ENCODE data around the gene ACYP2.
"Not testable (repeated sequence)": the region's sequence is repeated elsewhere in the genome, so short reads cannot be mapped to it uniquely, and the experiment has no call there.

Gene ACYP2

DNA sequence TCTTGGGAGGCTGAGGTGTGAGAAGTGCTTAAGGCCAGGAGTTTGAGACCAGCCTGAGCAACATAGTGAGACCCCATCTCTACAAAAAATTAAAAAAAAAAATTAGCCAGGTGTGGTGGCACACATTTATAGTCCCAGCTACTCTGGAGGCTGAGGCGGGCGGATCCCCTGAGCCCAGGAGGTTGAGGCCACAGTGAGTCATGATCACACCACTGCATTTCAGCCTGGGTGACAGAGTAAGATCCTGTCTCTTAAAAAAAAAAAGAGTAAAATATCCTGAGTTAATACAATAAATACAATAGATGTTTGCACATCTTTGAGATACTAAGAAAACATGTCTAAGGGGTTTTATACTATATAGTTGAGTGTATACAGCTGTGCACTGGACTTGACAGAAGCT lies 179.2 kb downstream of the ACYP2 start:
- DNase-seq; in situ Hi-C loops (cut with MboI; ENCODE audit: low pct_unique_long_range_greater_than_20kb, low sequenced_read_pairs): not testable (repeated sequence)

DNA sequence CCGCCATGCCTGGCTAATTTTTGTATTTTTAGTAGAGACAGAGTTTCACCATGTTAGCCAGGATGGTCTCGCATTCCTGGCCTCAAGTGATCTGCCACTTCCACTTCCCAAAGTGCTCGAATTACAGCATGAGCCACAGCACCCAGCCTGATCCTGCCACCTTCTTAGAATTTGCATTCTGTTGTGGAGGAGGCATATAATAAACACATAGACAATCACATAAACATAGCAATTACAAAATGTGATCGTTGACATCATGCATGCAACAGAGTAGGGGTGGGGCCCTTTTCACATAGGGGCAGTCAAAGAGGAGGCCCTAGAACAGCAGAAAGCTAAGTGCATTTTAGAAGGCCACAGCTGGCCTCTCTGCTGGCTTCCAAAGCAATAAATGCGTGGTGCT lies 180.5 kb downstream of the ACYP2 start:
- DNase-seq, result no peak
- in situ Hi-C loops (cut with MboI; ENCODE audit: low pct_unique_long_range_greater_than_20kb, low sequenced_read_pairs), result no loop called here

DNA sequence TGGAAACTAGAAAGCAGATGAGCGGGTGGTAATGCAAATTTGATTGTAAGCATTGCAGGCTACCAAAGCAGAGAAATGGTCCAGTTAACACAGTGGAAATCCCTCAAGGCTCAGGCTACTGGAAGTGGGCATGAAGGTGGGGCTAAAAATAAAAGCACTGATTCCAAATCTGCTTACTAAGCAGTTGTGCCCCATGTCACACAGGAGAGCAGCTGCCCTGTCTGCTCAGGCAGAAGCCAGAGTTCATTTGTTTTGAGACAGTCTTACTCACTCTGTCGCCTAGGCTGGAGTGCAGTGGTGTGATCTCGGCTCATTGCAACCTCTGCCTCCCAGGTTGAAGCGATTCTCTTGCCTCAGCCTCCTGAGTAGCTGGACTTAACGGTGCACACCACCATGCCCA lies 183.1 kb downstream of the ACYP2 start:
- in situ Hi-C loops (cut with MboI; ENCODE audit: low pct_unique_long_range_greater_than_20kb, low sequenced_read_pairs), result no loop called here
- no peak for DNase-seq

DNA sequence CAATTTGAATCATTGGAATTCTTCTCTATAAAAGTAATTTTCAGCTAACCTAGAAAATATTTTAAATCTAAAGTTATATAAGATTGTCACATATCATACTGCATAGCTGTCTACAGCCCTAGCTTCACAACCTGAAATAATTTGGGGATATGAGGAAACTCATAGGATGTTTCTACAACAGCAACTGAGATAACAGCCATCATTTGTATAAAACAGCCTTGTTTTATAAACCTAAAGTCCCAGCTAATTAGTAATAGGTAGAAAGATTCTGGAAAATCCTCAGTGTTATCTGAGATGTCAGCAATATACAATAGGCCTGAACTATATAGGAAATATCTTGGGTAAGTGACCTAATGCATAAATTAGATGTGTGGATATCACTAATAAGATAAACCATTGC lies 188.2 kb downstream of the ACYP2 start:
- DNase-seq, result no peak
- in situ Hi-C loops (cut with MboI; ENCODE audit: low pct_unique_long_range_greater_than_20kb, low sequenced_read_pairs), result no loop called here

DNA sequence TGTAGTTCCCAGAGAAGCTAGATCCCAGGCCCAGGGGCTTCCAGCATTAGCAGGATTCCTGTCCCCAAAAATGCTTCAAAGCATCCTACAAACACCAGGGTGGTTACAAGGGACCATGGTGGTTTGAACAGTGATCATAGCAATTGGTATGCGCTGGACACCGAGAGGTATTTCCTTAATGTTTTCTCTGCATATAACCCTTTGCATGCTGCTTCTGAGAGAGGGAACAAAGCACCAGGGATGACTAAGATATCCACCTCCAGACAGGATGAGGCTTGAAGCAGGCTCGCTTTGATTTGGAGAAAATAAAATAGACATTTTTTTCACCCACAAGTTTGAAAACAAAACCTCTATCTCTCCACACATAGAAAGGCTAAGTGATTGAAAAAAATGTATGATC lies 191.1 kb downstream of the ACYP2 start:
- in situ Hi-C loops (cut with MboI; ENCODE audit: low pct_unique_long_range_greater_than_20kb, low sequenced_read_pairs), result no loop called here
- no peak for DNase-seq

DNA sequence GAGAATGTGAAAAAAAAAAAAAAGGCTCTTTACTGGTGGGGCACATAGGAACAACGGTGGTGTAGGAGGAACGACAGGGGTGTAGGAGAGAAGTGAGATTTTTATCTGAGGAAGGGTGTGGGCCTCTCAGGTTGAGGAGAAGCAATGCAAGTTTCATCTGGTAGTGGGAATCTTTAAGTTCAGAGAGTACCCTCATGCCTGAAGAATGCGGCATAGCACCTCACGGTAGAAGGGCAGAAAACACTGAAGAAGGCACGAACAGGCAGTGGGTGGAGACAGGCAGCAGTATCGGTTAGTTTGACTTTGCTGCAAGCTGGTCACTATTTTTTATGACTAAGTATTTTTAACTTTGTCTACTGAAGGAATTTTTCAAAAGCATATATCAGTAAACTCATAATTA lies 192.8 kb downstream of the ACYP2 start:
- DNase-seq, result no peak
- in situ Hi-C loops (cut with MboI; ENCODE audit: low pct_unique_long_range_greater_than_20kb, low sequenced_read_pairs), result no loop called here

DNA sequence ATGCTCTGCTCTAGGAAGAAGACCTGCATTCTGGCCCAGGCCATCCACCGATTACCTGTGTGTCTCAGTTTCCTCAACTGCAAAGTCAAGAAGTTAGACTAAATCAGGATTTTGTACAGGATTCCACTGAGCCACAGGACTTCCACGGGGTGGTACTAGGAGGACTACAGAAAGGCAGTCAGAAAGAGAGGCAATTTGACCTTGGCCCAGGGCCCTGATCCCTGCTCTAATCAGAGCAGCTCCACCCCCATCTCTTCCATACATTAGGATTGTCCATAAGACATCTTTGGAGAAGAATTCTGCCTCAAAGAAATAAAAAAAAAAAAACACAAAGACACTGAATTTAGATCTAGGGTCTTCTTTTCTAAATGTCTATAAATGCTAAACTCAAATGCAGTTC lies 193.4 kb downstream of the ACYP2 start:
- in situ Hi-C loops (cut with MboI; ENCODE audit: low pct_unique_long_range_greater_than_20kb, low sequenced_read_pairs), result no loop called here
- no peak for DNase-seq

DNA sequence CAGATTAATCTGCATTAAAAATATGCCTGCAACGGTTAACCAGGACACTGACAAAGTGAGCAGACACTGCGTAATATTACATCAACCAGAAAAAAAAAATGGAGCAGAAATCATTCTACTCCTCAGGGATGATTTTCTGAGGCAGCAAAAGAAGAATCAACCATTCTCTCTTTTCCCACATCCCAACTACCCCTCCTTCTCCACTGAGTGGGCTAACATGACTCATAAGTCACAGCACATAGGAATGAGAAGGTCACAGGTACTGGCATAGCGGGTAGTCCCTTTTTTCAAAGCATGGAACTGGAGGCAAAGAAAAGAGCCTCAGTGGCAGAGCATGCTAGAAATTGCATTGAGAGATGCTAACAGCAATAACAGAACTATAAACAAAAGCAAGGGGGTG lies 194.9 kb downstream of the ACYP2 start:
- in situ Hi-C loops (cut with MboI; ENCODE audit: low pct_unique_long_range_greater_than_20kb, low sequenced_read_pairs), result no loop called here
- DNase-seq, result no peak

DNA sequence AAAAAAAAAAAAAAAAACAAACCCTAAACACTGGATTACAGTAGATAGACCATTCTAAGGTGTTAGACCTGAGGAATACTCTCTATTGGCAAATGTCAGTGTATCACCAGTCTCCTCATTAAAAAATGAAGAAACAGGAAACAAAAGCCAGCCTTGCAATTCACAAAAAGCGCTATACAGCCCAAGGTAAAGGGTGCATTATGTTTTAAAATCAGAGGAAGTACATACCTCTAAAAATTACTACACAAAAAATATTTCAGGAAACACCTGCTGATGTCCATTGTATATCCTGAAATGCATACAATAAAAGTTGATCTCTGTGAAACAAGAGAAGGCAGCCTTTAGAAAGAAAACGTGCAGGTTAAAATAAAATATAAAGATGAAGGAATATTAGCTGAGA lies 195.5 kb downstream of the ACYP2 start:
- in situ Hi-C loops (cut with MboI; ENCODE audit: low pct_unique_long_range_greater_than_20kb, low sequenced_read_pairs), result no loop called here
- DNase-seq, result peak; percentile 18

DNA sequence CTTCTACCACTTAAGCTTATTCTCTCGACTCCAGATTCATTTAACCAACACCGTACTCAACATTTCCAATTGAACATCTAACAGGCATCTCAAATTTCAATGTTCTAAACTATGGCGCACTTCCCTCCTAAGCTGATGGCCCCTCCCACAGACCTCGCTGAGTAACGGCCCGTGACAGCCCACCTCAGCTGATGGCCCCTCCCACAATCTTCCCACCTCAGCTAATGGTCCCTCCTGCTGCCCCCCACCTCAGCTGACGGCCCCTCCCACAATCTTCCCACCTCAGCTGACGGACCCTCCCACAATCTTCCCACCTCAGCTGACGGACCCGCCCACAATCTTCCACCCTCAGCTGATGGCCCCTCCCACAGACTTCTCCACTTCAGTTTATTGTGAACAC lies 197.7 kb downstream of the ACYP2 start:
- in situ Hi-C loops (cut with MboI; ENCODE audit: low pct_unique_long_range_greater_than_20kb, low sequenced_read_pairs), result no loop called here
- no peak for DNase-seq

DNA sequence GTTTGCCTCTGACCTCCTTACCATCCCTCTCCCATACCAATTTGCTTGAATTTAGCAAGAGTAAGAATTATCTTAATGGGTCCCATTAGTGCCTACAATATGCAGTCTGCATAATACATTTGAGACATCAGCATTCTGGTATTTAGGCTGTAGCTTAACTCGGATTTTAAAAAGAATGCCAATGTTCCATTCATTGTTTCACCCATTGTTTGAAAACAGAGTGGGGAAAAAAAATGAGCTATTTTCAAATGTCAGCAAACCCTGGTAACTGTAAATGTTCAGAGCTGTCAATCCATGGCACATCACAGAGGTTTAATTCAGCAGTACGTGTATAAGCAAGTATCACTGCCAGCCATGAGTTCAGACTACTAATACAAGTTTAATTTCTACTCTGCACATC lies 202.6 kb downstream of the ACYP2 start:
- no peak for DNase-seq
- in situ Hi-C loops (cut with MboI; ENCODE audit: low pct_unique_long_range_greater_than_20kb, low sequenced_read_pairs), result no loop called here

DNA sequence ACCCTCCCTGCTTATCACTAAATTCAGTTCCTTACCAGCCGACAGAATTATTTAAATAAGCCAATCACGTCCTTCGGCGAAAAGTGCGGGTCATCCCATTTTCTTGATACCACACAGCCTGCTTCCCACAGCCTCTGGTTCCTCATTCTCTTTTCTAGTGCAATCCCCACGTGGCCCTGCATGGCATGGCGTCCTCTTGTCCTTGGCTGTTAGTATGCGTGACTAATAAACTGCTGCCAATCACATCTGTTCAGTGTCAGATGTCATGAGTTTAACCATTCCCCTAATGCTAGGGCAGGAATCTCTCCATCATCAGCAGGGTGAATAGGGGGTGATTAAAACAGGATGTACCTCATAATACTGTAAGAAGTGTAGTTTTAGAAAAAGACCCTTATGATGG lies 203.4 kb downstream of the ACYP2 start:
- no peak for DNase-seq

DNA sequence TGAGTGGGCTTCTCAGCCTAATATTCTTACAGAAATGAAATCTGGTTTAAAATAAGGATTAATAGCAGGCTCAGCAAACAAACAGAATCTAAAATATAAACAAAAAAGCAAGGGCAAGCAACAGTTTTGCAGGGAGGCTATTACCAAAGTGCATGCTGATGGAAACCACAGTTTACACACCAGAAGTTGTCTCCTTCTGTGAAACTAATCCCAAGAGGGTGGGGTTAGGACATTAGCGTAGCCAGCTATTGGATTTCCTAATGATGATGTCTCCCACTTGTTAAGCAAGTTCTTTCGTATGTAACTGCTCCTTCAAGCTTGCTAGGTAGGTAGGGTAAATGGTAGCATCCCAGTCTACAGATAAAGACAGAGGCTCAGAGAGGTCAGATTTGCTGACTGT lies 205.6 kb downstream of the ACYP2 start:
- no peak for DNase-seq

More for the DNA sequence above, 203.4 kb downstream of the ACYP2 start:
- in situ Hi-C loops (cut with MboI; ENCODE audit: low pct_unique_long_range_greater_than_20kb, low sequenced_read_pairs), result no loop called here

DNA sequence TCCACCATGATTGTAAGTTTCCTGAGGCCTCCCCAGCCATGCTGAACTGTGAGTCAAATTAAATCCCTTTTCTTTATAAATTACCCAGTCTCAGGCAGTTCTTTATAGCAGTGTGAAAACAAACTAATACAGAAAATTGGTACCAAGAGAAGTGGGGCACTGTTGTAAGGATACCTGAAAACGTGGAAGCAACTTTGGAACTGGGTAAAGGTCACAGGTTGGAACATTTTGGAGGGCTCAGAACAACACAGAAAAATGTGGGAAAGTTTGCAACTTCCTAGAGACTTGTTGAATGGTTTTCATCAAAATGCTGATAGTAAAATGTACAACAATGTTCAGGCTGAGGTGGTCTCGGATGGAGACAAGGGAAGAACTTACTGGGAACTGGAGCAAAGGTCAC lies 209.1 kb downstream of the ACYP2 start:
- DNase-seq; in situ Hi-C loops (cut with MboI; ENCODE audit: low pct_unique_long_range_greater_than_20kb, low sequenced_read_pairs): not testable (repeated sequence)

More for the DNA sequence above, 205.6 kb downstream of the ACYP2 start:
- in situ Hi-C loops (cut with MboI; ENCODE audit: low pct_unique_long_range_greater_than_20kb, low sequenced_read_pairs), result no loop called here

DNA sequence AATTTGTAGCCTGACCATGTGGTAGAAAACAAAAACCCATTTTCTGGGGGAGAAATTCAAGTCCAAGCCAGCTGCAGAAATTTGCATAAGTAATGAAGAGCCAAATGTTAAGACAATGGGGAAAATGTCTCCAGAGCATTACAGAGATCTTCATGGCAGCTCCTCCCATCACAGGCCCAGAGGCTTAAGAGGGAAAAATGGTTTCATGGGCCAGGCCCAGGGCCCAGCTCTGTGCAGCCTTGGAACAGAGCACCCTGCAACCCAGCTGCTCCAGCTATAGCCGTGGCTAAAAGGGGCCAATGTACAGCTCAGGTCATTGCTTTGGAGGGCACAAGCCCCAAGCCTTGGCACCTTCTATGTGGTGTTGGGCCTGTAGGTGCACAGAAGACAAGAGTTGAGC lies 209.7 kb downstream of the ACYP2 start:
- no peak for DNase-seq

DNA sequence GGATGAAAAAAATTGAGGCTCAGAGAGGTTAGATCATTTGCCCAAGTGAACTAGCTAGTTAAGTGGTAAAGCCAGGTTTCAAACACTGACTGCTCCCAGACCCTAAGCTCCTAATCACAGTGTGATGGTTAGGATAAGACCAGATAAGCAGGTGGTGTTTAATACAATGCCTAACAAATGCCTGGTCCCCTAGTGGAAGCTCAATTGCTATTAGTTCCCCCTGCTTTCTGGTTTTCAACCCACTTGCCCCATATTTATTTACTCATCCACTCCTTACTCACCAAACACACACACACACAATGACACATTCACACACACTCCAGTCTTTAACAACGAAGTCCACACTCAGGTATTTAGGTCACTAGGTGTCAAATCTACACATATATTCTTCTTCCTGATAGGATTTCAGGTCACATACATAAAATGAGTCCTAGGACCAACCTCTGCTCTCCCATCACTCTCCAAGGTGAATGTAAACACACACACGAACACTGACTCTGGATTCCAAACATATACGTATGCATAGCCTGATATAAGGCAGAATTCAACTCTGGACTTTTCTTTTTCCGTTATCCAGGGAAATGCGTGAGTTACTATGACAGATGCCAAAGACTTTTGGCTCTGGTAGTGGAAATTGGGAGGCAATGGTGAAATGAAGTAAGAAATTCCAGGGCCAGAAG lies 214.2 kb downstream of the ACYP2 start:
- no peak for DNase-seq
- in situ Hi-C loops (cut with MboI; ENCODE audit: low pct_unique_long_range_greater_than_20kb, low sequenced_read_pairs), result no loop called here

More for the DNA sequence above, 209.7 kb downstream of the ACYP2 start:
- in situ Hi-C loops (cut with MboI; ENCODE audit: low pct_unique_long_range_greater_than_20kb, low sequenced_read_pairs), result no loop called here

DNA sequence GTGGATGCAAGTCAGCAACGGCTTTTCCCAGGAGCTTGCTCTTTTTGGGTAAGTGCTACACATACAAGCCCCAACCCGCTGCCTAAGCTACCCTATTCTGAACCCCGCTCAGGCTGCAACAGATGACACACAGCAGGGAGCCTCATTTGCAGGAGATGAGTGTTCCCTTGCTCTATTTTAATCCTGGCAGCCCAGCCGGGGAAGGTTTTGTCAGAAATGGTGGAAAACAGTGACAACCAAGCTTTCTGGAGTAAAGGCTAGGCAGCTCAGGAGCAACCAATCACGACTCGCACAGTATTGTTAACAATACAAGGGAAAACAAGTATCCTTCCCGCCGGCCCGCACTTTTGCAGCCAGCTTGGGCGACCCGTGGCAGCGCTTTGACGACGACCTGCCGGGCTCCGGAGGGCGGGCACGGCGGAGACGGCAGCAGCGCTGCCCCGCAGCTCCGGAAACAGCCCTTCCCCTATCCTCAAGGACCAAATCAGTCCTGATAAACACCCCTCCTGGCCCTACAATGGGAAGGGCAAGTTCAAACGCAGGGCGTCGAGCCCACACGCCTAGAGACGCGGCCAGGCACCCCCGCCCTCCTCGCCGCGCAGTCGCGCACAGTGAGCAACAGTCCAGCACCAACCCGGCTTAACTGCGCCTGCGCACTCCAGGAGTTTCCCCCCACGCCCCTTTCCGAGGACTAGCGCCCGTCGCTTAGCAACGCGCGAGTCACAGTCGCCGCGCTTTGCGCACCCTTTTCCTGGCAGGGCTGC lies 214.9 kb downstream of the ACYP2 start:
- in situ Hi-C loops (cut with MboI; ENCODE audit: low pct_unique_long_range_greater_than_20kb, low sequenced_read_pairs), result no loop called here
- DNase-seq, result peak; percentile 91

DNA sequence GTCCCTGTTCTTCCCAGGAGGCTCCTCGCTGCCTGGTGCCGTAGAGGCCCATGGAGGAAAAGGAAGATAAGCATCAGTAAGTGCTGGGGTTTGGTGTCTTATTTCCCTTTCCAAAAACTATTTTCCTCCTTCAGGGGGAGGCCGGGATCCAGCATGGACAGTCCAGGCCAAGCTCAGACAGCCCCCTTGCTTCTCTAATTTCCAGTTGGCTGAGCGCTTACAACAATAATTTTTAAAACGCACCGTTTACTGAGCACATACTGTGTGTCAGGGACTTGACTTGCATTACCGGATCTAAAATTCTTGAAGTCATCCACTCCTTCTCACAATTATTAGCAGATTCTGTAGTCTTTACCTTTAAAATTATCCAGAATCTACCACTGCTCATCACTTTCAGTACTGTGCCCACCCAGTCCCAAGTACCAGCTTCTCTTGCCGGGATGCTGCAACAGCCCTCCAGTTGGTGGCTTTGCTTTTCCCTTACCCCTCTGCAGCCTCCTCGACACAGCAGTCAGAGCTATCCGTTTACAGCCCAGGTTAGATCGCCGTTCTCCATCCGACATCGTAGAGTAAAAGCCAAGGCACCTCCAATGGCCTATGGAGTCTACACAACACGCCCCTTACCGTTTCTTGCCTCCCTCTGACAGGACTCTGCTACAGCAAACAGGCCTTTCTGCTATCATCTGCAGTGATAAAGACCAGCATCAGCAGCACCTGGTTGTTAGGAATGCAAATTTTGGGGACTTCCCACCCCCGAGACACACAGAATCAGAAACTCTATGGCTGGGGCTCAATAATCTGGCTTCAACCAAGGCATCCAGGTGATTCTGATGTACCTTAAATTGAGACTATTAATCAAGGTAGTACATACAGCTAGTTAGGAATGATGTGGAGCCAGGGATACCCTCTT lies 215.8 kb downstream of the ACYP2 start:
- in situ Hi-C loops (cut with MboI; ENCODE audit: low pct_unique_long_range_greater_than_20kb, low sequenced_read_pairs), result no loop called here
- DNase-seq, result no peak

DNA sequence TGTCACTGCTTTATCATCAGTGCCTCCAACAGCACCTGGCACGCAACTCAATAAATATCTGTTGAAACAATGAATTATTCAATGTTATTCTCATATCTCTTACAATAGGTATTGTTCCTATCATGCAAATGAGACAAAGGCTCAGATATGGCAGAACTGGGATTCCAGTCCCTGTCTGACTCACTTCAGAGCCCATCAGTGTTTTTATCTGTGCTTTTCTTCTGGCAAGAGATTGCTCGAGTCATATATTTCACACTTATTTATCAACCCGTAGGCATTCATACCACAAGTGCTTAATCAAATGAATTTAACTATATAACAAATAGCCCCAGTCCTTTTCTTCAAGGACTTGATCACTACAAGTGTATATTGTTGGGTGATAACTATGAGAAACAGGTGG lies 217.0 kb downstream of the ACYP2 start:
- no peak for DNase-seq
- in situ Hi-C loops (cut with MboI; ENCODE audit: low pct_unique_long_range_greater_than_20kb, low sequenced_read_pairs), result no loop called here

All from KBM-7 (cell line).